Stimulated activated naive CD4-positive, alpha-beta T cell (primary cell): ENCODE data around the gene SNX9.
"Not testable (repeated sequence)": the region's sequence is repeated elsewhere in the genome, so short reads cannot be mapped to it uniquely, and the experiment has no call there.

Source experiments
- DNase-seq, 6 experiments: peaks; one replicate each; lab custom pipeline; 2025; lab: John Stamatoyannopoulos, UW

The SNX9 gene

DNA sequence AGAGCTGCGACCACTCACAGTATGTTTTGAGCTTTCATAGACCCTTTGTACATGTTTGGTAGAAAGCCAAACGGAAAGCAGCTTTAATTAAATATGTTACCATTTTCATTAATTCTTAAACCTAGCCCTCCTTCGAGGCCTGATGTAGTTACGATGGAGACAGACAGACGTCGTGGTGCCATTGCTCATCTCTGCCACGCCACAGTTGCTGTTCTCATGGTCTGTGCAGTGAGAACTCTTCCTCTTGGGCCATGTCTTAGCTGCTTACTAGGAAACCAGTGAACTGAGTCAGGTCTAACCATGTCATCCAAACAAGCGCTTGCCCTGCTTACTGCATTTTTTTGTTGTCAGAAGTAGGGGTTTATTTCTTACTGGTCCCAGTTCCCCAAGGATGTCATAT lies 62.8 kb downstream of the SNX9 start:
- DNase-seq = no peak

DNA sequence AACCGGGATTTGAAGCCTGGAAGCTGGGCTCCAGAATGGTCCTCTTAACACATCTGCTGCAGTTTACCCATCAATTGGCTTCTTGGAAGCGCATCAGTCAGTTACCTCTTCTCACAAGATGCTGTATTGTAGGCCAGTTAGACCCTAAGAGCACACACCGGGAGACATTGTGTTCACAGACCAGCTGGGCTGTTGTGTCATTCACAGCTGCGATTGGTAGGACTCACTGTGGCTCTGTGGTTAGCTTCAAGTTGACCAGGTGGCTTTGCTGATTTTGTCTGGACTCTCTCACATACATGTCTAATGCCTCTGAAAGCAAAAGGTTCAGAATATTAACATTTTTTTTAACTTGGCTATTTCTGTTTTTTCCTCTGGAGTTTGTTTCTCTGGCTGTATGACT lies 64.8 kb downstream of the SNX9 start:
- DNase-seq = no peak

DNA sequence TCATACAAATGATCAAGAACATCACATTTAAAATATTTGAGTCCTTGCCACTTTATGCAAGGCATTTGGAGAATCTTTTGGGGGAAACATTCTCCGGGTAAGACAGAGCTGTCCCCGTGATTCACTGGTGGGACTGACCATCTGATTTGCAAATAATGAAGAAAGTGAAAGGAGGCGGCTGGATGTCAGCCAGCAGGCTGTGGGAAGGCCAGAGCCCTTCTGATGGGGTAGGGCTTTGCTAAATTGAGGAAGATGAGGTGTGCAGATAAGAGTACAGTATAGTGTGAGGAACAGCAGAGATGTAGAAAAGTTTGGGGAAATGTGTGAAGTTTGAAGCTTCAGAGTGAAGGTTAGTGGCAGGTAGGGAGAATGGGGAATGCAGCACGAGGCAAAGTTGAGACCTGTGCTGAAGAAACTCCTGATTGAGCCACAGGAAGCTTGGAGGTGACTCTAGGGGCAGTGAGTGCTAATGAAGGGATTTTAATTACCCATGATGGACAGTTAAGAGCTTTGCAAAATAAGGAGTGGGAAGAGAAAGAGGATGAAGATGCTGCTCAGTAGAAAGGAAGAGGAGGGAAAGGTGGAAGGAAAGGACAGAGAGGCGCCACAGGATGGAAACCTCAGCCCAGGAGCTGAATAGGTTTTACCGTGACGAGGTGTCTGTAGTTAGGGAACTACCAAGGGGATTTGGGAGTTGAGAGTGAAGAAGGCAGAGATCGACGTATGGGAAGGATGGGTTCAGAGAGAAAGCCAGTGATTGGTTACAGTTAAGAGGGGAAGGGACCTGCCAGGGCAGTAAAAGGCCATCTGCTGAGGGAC lies 68.7 kb downstream of the SNX9 start:
- no peak for DNase-seq

DNA sequence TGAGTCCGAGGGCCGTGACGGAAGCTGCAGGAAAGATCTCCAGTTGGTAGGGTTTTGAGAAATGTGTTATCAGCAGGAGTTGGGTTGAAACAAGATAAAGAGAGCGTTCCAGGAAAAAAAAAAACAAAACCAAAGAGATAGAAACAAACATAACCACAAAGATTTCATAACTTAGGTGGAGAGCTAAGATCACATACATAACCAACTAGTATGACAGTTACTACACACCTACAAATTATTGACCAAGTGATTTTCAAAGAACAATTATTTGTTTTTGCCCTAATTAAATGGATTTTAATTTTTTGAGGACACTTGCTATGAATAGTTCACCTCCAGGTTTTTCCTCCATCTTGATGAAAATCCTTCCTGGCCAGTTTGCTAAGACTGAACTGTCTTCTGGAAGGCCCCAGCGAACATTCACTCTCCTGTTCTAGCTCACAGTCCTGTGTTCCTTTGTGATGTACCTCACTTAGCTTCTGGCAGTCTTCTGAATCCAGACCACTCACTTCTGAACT lies 69.4 kb downstream of the SNX9 start:
- DNase-seq = peak in 3 of 6 experiments; percentile 4 to 39 (median 30)

DNA sequence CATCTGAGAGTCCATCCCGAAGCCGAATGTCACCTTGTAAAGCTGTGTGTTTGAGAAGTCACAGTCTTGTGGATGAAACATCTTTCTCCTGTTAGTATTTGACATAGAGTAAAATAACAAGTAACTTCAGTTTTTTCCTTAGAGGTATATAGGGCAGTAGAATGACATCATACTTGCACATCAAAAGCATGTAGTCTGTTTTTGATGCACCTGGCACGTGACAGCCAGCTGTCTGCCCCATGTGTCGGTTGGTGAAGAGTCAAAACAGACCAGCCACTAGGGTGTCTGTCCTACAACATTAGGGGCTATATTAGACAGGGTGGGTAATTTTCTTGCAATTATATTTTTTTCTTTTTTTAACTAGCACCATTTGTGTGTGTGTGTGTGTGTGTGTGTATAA lies 70.2 kb downstream of the SNX9 start:
- peak; percentile 38 to 74 (median 61) for DNase-seq

DNA sequence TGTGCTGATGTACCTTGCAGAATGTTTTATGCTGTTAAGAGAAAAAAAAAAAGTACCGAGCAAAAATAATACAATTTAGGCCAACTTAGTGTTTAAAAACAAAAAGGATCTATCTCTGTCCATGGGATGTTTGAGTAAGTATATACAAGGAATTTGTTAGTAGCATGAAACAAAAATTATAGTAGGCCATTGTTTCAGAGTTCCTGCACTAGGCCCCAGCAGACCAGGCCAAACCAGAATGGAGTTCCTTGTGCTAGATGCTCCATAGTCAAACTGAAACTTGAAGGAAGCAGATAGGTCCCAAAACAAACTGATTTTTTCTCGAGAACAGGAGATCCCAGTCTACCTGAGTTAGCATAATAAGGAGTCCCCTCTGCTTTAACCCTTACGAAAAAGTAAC lies 72.5 kb downstream of the SNX9 start:
- no peak for DNase-seq

DNA sequence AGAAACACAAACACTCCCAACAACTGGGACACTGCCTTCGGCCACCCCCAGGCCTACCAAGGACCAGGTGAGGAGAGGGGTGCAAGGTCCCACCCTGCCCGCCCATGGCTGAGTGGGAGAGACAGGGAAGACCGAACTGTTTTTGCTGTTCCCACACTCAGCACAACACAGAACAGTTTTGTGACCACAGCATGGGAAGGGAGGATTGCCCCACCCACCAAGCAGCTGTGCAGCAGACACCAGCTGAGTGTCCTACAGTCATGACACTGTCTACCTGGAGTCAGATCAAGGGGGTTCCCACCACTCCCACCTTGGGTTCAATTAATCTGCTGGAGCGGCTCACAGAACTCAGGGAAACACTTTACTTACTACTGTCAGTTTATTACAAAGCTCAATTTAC lies 73.9 kb downstream of the SNX9 start:
- no peak for DNase-seq

DNA sequence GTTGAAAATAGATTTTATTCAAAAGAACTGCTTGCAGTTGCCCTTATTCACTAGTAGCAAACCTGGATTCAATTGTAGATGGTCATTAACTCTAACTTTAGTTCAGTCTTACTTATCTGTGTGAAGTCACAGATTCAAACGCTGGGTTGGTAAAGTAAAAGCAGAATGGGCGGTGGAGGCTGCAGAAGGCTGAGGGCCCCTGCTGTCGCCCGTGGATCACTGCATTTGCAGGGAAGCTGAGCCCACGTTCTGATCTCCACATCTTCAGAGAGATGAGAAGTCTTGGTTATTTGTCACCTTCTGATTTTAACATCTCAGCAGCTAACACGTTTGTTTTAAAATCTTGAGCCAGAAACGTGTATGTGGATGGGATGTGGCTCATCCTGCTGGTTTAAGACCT lies 75.1 kb downstream of the SNX9 start:
- peak in 5 of 6 experiments; percentile 14 to 61 (median 32) for DNase-seq

DNA sequence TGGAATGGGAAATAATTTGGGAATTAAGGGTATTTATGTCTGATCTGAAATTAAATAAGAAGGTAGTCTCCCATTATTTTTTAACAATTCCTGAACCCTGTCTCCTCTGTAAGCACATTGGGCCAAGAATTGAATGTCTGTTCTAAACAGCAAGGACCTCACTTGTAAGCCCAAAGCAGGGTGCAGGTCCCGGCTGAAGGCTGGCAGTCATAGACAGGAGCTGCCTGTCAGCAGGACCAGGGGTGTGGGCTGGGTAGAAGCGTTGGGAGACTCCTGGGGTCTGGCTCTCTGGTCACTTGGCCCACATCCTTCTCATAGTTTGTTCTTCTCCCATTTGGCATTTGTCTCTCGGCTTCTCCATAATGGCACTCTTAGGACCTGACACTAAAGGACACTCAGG lies 75.6 kb downstream of the SNX9 start:
- DNase-seq = no peak

DNA sequence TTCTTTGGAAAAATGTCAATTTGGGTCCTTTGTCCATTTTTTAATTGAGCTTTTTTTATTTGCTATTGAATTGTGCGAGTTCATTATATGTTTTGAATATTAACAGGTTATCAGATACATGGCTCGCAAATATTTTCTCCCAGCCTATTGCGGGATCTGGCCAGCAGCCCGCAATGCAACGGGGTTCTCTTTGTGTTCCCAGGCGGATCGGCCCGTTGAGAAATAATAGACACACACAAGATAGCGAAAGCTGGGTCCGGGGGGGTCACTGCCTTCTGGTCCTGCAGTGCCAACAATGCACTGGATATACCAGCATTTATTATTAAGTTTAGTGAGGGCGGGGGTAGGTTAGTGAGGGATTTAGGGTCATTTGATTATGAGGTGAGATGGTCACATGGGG lies 77.2 kb downstream of the SNX9 start:
- not testable (repeated sequence) for DNase-seq

DNA sequence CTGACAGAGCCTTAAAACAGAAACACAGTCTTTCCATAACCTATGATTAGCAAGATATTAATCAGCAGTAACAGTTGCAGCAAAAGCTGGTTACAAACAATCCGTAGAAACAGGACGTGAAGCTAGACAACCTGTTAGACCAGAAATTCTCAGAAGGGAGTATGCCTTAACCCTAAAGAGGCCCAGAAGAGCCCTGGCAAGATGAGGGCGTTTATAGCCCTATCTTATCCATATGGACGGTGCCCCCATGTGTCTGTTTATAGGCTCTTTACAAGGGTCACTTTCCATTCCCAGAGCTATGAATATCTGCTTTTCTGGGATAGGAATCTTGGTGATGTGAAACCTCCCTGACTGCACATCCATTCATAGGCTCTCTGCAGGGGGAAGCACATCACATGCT lies 77.7 kb downstream of the SNX9 start:
- not testable (repeated sequence) for DNase-seq

DNA sequence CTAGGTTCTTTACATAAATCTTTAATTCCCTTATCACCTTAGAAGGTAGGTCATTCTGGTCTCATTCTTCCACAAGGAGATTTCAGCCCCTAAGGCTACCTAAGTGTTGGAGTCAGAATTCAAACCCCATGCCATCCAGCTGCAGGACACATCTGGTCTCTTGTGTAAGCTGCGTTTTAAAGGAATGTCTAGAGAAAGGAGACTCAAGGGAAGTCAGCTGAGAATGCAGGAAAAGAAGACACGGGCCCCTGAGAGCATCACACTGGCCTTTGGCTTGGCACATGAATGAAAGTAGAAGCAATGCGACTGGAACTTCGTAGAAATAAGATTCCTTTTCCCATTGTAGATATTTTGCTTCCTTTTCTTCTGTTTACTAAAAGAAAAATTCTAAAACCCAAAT lies 82.0 kb downstream of the SNX9 start:
- no peak for DNase-seq

DNA sequence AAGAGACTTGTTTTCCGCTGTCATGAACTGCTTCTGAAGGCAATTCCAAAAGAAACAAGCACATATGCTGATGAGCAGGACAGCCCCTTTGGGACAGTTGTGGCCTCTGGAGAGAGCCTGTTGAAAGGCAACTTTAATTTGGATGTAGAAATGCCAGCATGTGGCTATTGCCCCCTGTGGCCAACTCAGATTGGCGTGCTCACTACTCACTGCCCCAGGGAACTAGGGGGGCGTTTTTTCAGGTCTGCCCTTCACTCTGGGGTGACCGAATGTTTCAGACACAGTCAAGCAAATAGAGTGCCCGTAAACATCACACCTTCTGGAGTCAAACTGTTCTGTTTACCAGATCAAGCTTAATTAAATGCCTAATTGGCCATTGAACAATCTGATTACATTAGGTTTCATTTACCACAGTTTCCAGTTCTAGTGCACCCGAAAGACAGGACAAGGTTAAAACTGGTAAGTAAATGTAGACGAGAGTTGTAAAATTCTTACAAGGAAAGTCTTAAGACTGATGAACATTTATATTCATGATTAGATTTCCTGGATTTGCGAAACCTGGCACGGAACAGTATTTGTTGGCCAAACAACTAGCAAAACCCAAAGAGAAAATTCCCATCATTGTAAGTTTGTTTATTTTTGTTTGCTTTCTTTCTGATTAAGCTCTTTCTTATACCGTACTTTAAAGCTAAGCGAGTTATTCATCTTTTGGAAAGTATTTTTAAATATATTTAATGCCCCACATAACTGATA lies 82.7 kb downstream of the SNX9 start:
- no peak for DNase-seq

DNA sequence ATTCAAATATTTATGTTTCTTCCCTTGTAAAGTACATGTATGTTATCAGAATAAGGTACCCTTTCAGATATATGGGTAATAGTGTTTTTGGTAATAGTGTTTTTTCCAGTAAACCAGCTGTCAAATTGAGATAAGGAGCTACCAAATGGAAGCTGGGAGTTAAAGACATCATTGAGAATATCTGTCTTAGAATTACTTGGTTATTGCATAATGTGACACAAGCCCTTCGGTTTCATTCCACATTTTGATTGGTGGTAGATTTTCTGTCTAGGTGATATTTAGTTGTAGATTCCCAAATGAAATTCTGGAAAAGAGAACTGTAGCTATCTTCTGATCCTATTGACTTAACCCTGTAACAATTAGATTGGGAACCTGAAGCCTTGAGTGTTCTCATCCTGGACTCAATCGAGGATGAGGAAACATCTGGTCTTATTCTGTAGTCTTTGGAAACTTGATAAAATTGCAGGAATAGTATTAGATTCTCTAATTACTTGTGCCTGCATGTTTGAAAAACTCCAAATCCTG lies 83.6 kb downstream of the SNX9 start:
- no peak for DNase-seq

DNA sequence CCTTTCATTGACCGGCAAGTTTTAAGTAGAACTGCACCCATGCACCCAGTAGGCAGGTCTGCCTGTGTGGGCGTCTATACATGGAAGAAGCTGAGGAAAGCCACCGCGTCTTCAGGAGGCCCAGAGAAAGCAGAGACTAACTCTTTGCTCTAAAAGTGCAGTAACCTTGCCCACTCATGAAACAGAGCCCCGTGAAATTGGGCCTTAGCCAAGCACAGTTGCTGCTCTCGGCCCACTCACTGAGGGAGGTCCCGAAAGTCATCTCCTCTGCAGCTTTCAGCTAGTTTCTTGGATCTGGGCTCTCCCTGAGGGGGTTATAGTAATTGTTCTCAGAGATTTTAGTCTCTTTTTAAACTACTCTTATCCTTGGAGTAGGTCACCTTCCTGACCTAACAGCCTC lies 84.6 kb downstream of the SNX9 start:
- DNase-seq = no peak

DNA sequence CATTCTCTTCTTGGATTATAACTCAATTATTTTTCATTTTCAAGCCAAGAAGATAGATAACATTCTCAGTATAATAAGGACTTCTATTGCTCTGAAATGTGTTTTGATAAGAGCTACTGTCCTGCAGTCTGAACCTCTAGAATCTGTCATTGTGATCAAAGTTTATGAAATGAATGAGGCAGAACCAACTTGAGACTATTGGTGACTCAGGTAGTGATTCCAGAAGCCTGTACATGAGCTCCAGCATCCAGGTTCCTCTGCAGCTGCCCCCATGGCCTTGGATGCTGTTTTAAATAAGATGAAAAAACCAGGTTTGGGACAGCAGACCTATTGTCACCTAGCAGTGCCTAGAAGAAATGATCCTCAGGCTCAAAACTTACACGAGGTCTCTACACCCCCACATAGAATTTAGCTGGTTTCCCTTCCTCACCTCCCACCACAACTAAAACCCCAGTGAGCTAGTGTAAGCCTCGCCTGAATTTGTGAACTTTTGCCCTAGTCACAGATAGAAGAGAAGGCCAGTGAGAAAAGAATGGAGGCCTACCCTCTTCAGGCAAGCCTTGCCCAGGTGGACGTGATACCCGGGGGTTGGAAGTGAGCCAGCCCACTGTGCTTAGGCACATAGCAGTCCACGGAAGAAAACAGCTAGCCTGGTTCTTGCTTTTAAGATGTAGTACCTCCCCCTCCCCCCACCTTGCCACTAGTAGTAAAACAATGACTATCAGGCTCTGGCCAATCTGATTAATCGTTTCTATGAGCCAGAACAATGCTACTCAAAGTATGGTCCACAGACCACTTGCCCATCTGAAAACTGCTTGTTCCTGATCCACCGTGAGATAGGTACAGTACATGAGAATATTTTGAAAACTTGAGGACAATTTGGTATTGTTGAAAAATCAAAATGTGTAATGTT lies 85.6 kb downstream of the SNX9 start:
- DNase-seq = no peak

DNA sequence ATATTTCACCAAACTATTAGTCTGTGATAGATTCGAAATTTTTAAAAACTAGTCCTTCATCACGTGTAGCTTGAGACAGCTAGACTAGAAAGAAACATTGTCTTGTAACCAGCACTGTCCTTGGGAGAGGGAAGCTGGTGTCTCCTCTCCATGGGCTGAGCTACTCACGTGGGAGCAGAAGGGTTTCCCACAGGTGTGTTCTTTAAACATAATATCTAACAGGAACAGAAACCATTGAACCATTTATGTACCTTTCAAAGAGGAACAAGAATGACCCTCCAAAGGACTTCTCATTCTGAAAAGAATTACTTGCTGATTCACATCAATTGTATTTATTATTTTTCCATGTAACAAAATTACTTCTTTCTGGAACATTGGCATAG lies 86.2 kb downstream of the SNX9 start:
- DNase-seq = no peak

DNA sequence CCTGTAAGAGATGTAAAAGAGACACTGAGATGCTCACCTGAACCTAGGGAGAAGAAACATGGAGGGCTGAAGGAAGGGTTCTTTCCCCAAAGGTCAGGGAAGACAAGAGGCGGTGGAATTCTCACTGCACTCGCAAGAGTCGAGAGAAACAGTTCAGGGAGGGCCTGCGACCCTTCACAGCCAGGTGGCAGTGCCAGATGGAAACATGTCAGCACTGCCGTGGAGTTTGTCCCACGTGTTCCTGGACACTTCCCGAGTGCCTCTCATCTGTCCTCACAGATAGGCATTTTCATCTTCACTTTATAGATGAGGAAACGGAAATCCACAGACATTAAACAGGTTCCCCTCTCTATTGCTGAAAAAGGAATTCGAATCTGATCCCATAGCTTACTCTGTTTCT lies 88.2 kb downstream of the SNX9 start:
- no peak for DNase-seq

DNA sequence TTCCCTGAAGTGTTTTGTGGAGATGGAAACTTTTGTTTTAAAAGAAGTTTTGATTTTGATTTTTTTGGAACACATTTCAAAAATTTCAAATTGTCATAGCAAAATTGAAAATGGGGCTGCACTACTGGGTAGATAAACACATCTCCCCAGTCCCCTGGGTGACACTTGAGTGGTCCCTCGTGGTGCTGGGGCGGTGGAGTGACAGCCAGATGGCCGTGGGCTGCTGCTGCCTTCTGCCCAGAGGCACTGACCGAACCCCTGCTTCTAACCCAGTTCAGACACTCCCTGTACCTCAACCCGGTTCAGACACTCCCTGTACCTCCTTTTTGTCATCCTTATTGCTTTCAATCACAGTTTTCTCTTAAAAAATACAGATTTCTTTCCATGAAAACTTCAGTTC lies 88.7 kb downstream of the SNX9 start:
- DNase-seq = no peak

DNA sequence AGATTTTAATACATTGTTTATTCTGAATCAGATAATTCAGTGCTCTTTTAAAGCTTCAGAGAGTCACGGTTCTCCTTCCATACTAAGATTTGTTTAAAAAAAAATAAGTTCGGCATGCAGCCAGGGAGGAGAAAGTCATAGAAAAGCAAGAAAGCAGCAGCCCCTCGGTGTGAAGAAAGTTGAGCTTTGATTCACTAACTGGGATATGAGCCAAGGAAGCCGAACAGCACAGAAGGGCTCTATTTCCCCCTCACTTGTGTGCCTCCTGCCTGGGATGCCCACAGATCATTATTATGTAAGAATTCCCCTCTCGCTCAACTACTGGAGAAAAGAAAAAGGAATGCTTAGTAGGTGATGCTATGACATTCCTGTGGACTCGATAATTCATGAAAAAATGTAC lies 89.3 kb downstream of the SNX9 start:
- no peak for DNase-seq

DNA sequence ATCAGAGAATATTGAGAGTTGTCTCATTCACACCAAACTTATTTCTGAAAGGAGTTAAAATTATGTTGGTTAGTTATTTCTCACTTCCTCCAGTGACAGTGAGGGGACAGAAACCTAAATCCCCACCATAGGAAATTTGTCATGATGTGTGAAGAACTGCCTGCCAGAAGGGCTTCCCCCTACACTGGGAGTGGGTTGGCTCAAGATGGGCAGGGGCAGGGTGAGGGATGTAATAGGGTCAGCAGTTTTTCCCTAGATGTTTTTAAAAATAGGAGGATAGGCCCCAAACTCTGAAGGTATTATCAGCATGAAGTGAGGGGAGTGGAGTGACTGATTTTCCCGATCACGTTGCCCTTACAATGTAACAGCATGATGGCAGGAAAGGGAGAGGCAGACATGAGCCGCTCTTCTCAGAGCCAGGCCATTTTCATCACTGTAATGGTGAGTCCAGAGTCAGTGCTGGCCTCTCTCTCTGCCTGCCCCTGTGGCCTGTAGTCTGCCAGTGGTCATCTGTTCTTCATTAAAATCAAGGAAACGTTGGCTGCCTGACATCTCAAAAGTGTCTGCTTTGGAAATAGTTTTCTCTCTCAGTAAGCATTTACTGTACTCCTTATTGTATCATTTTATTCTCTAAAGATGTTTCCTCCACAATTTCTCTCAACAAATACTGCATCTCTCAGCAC lies 98.8 kb downstream of the SNX9 start:
- no peak for DNase-seq
